Progenitor cell of endocrine pancreas (in vitro differentiated cells): Measurements from ENCODE around the gene REX1BD. TPM values are rescaled to one million over a fixed set of nuclear protein-coding genes. Genes with fewer than 3 reads are reported as not detected.

ENCODE experiments used
- DNase-seq: peaks from one replicate; pipeline ENCODE4 v3.0.0; 2021; ENCODE audit warnings: low spot score; ENCODE audit not compliant: unreplicated experiment
- H3K27ac Mint-ChIP-seq: 2 replicates; pipeline ENCODE4 v1.8.0; 2021; ENCODE audit warnings: mild to moderate bottlenecking, moderate library complexity, mixed read lengths
- H3K27me3 Mint-ChIP-seq: 2 replicates; pipeline ENCODE4 v1.8.0; 2021; ENCODE audit warnings: mixed read lengths
- H3K36me3 Mint-ChIP-seq: 2 replicates; pipeline ENCODE4 v1.8.0; 2022; ENCODE audit warnings: mixed read lengths; ENCODE audit not compliant: insufficient read depth
- H3K4me1 Mint-ChIP-seq: 2 replicates; pipeline ENCODE4 v1.8.0; 2021; ENCODE audit warnings: low read depth, mixed read lengths
- H3K4me3 Mint-ChIP-seq: 2 replicates; pipeline ENCODE4 v1.8.0; 2021; ENCODE audit warnings: low read depth, mild to moderate bottlenecking, moderate library complexity, mixed read lengths
- H3K9me3 Mint-ChIP-seq: 2 replicates; pipeline ENCODE4 v1.8.0; 2021; ENCODE audit warnings: low read depth, mixed read lengths
- total RNA-seq: library from RNA; stranded (reverse); gene quantifications from 2 replicates; pipeline ENCODE4 v1.2.1, GENCODE V29; 2021
- TF ChIP-seq, protein P1 (sequence below): fragments of 200-600 bp; sonication (generic); IDR thresholded peaks from one replicate; pipeline ENCODE4 v1.5.0; 2021; ENCODE audit warnings: antibody characterized with exemption, mild to moderate bottlenecking; ENCODE audit not compliant: unreplicated experiment

REX1BD gene
- total RNA-seq, 1 donor from 2014 or later: 66.5 TPM

DNA sequence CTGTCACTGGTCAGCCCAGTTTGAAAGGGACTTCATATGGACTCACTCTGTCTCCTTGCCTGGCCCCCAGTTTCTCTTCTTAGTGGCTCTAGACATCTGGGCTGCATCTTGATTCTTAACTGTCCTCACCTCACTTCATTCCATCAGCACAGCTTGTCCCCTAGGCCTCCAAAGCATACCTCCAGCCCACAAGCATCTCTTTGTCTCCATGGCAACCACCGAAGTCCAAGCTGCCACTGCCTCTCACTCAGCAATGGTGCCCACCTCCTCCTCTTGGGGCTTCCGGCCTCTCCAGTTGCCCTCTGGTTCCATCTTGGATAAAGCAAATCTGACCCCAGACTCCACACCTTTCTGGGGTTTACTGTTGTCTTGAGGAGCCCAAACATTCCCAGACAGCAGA is 38.3 kb downstream of the REX1BD start:
- H3K4me3 Mint-ChIP-seq: no peak overlapping the region
- no peak overlapping the region for H3K27ac Mint-ChIP-seq
- H3K9me3 Mint-ChIP-seq: no peaks in the 10 kb centered on the region
- H3K27me3 Mint-ChIP-seq: peaks cover 24% of the 10 kb centered on the region
- no peaks in the 10 kb centered on the region for H3K36me3 Mint-ChIP-seq
- H3K4me1 Mint-ChIP-seq: no peaks in the 10 kb centered on the region
- DNase-seq: no peak
- TF ChIP-seq, protein P1, sequence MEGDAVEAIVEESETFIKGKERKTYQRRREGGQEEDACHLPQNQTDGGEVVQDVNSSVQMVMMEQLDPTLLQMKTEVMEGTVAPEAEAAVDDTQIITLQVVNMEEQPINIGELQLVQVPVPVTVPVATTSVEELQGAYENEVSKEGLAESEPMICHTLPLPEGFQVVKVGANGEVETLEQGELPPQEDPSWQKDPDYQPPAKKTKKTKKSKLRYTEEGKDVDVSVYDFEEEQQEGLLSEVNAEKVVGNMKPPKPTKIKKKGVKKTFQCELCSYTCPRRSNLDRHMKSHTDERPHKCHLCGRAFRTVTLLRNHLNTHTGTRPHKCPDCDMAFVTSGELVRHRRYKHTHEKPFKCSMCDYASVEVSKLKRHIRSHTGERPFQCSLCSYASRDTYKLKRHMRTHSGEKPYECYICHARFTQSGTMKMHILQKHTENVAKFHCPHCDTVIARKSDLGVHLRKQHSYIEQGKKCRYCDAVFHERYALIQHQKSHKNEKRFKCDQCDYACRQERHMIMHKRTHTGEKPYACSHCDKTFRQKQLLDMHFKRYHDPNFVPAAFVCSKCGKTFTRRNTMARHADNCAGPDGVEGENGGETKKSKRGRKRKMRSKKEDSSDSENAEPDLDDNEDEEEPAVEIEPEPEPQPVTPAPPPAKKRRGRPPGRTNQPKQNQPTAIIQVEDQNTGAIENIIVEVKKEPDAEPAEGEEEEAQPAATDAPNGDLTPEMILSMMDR: no peak

DNA sequence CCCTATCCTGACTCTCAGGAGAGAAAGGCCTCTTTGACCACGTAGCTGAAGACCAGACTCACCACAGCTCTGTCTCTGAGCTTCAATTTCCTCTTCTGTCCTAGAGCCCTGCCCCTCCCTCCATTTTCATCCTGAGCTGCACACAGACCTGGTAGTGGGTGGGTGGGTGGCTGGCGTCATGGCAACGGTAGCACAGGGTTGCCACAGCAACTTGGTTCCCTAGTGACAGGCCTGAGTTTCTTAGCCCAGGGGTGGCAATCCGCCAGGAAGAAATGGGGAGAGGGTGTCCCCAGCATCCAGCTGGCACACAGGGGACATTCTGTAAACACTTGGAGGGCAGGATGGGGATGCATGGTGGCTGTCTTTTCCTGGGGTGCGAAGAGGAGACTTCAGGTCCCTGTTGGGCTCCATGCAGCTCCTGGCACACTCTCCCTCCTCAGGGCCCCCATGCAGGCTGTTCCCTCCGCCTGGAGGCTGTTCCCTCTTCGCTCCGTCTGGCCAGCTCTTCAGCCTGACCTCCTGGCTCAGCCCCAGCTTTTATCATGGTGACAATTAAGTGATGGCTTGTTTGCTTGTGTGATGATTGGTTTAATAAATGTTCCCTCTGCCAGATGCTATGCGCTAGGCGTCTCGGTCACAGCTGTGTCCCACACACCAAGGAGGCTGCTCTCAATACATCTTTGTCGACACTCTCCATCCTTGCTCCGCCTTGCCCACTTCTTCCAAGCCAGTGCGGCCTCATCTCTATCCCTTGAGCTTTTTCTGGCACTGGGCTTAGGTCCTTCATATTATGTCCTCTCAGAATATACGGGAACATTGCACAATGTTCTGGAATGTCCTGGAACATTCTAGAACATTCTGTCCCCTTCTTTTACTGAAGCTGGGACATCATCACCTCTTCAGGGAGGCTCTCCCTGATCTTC is 40.8 kb downstream of the REX1BD start:
- peaks cover 24% of the 10 kb centered on the region for H3K27me3 Mint-ChIP-seq
- no peaks in the 10 kb centered on the region for H3K4me1 Mint-ChIP-seq
- TF ChIP-seq, protein P1: no peak
- H3K4me3 Mint-ChIP-seq: no peak overlapping the region
- H3K9me3 Mint-ChIP-seq: no peaks in the 10 kb centered on the region
- H3K27ac Mint-ChIP-seq: no peak overlapping the region
- DNase-seq: no peak
- H3K36me3 Mint-ChIP-seq: no peaks in the 10 kb centered on the region

DNA sequence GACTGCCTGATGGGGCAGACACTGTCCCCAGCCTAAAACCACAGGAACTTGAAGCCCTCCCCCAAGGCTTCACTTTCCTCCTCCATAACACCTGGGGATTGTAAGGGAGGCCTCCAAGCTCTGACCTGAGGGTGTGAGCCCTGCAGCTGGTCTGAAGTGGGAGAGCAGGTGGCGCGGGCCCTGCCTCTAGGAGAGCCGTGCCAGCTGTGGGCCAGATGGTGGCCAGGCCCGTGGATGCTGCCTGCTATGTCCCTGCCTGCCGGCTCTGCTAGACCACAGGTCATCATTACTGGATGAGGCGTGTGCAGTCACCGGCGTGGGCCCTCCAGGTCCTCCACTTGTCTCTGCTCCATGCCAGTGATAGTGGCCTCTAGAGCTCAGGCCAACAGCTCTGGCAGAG is 44.7 kb downstream of the REX1BD start:
- TF ChIP-seq, protein P1: no peak
- no peak for DNase-seq
- no peak overlapping the region for H3K4me3 Mint-ChIP-seq
- no peak overlapping the region for H3K27ac Mint-ChIP-seq
- H3K4me1 Mint-ChIP-seq: peaks cover 7% of the 10 kb centered on the region
- no peaks in the 10 kb centered on the region for H3K36me3 Mint-ChIP-seq
- H3K27me3 Mint-ChIP-seq: peaks cover 22% of the 10 kb centered on the region
- H3K9me3 Mint-ChIP-seq: no peaks in the 10 kb centered on the region

DNA sequence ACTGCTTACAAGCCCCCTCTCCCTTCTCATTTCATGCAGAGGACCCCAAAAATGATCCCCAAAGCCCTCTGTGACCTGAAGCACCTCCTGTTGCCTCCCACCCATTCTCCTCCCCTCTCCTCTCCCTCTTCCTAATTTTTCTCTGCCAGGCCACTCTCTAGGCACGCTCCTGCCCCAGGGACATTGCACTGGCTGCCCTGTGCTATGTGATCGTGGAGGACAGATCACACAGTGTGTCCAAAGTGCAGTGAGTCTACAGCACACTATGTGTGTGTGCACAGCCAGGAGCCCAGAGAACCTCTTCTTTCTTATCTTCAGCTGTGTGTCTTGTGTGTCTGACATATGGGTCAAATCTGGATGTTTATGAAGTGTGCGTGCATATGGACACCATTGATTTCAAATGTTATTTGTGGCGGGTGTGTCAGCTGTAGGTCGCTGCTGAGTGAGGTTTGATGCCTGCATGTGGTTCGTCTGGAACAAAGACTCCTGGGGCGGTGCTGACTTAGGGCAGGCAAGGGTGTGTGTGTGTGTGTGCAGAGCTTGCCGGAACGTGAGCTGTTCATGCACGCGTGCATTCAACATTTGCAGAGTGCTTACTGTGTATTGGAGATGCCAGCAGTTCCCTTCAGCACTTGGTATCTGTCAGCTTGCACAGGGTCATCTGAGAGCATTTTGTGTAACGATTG is 46.2 kb downstream of the REX1BD start:
- Mint-ChIP-seq H3K27ac (peak overlapping the region; percentile 23), H3K27me3 (peaks cover 15% of the 10 kb centered on the region), H3K36me3 (no peaks in the 10 kb centered on the region), H3K4me1 (peaks cover 7% of the 10 kb centered on the region), H3K9me3 (no peaks in the 10 kb centered on the region), H3K4me3 (no peak overlapping the region)
- TF ChIP-seq, protein P1: no peak
- DNase-seq: no peak

DNA sequence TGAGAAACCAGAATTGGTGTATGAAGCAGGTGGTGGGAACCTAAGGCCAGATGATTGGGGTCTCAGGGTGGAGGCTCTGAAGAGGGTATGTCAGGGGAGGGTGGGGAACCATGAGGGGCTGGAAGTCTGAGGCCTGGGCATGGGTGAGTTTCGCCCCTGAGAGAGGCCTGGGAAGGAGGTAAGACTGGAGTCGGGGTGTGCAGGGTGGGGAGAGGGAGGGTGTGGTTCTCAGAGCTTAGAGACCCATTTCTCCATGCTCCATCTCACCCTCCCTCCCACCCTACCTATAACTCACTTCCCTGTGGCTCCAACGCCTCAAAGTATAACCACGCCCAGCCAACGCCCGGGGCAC is 47.2 kb downstream of the REX1BD start:
- Mint-ChIP-seq H3K27ac (peak overlapping the region; percentile 23), H3K36me3 (no peaks in the 10 kb centered on the region), H3K4me1 (peaks cover 7% of the 10 kb centered on the region), H3K4me3 (peak overlapping the region; percentile 81), H3K9me3 (no peaks in the 10 kb centered on the region), H3K27me3 (peaks cover 11% of the 10 kb centered on the region)
- no peak for DNase-seq
- TF ChIP-seq, protein P1: no peak
